Trophoblast cell (in vitro differentiated cells and primary cell): ENCODE data around the gene FSD2.
A peak's percentile ranks its signal among the peaks of the same experiment; 100 is the strongest.

Source experiments
- DNase-seq, 2 donors: peaks; one replicate each; pipeline ENCODE4 v3.0.0-alpha.2; 2016
- H2AFZ ChIP-seq: 2 replicates; pipeline ENCODE4 v1.6.1; 2013; ENCODE audit warnings: low read length, moderate library complexity, mild to moderate bottlenecking; ENCODE audit not compliant: insufficient read depth, poor library complexity
- H2AK5ac ChIP-seq: 2 replicates; pipeline ENCODE4 v1.6.1; 2013; ENCODE audit warnings: mild to moderate bottlenecking, low read length
- H2BK120ac ChIP-seq: 2 replicates; pipeline ENCODE4 v1.6.1; 2013; ENCODE audit warnings: low read length, mild to moderate bottlenecking, moderate library complexity; ENCODE audit not compliant: insufficient read depth, poor library complexity
- H2BK12ac ChIP-seq: 2 replicates; pipeline ENCODE4 v1.6.1; 2013; ENCODE audit warnings: mild to moderate bottlenecking, low read length, moderate library complexity
- H2BK5ac ChIP-seq: 2 replicates; pipeline ENCODE4 v1.6.1; 2013; ENCODE audit warnings: low read length, low read depth, moderate library complexity, mild to moderate bottlenecking; ENCODE audit not compliant: poor library complexity
- H3K14ac ChIP-seq: 2 replicates; pipeline ENCODE4 v1.6.1; 2013; ENCODE audit warnings: mild to moderate bottlenecking, low read length
- H3K18ac ChIP-seq: 2 replicates; pipeline ENCODE4 v1.6.1; 2013; ENCODE audit warnings: mild to moderate bottlenecking, low read length
- H3K23ac ChIP-seq: 2 replicates; pipeline ENCODE4 v1.6.1; 2013; ENCODE audit warnings: low read length
- H3K27ac ChIP-seq: 2 replicates; pipeline ENCODE4 v1.5.1; 2013; ENCODE audit warnings: low read depth, mild to moderate bottlenecking, inconsistent platforms, low read length, moderate library complexity
- H3K27me3 ChIP-seq: 2 replicates; pipeline ENCODE4 v1.6.1; 2013; ENCODE audit warnings: inconsistent platforms, mild to moderate bottlenecking, low read length, moderate library complexity; ENCODE audit not compliant: insufficient read depth
- H3K36me3 ChIP-seq, 2 experiments: 1 replicate in 1 of 2; 2 replicates in 1 of 2; pipeline ENCODE4 v1.6.1; 2013; ENCODE audit warnings: low read length in 2 of 2, mild to moderate bottlenecking in 2 of 2, moderate library complexity in 1 of 2; ENCODE audit not compliant: insufficient read depth in 2 of 2, control insufficient read depth in 1 of 2
- H3K4ac ChIP-seq: 2 replicates; pipeline ENCODE4 v1.6.1; 2013; ENCODE audit warnings: low read depth, mild to moderate bottlenecking, low read length, moderate library complexity
- H3K4me1 ChIP-seq, 2 experiments: 1 replicate in 1 of 2; 2 replicates in 1 of 2; pipeline ENCODE4 v1.6.1; 2013; ENCODE audit warnings: low read length in 2 of 2, mild to moderate bottlenecking in 2 of 2, moderate library complexity in 1 of 2; ENCODE audit not compliant: insufficient read depth in 2 of 2, control insufficient read depth in 1 of 2
- H3K4me2 ChIP-seq: 2 replicates; pipeline ENCODE4 v1.6.1; 2013; ENCODE audit warnings: inconsistent platforms, mild to moderate bottlenecking, low read length, moderate library complexity
- H3K4me3 ChIP-seq: 2 replicates; pipeline ENCODE4 v1.5.1; 2013; ENCODE audit warnings: mild to moderate bottlenecking, low read depth, low read length, inconsistent platforms
- H3K79me1 ChIP-seq: one replicate; pipeline ENCODE4 v1.6.1; 2013; ENCODE audit warnings: low read length
- H3K79me2 ChIP-seq: 2 replicates; pipeline ENCODE4 v1.6.1; 2013; ENCODE audit warnings: low read length, mild to moderate bottlenecking; ENCODE audit not compliant: control insufficient read depth, insufficient read depth, poor library complexity
- H3K9ac ChIP-seq: 2 replicates; pipeline ENCODE4 v1.6.1; 2013; ENCODE audit warnings: mild to moderate bottlenecking, low read length
- H3K9me3 ChIP-seq: 2 replicates; pipeline ENCODE4 v1.6.1; 2013; ENCODE audit warnings: low read depth, mild to moderate bottlenecking, control low read depth, inconsistent platforms, low read length; ENCODE audit not compliant: insufficient read depth
- H4K12ac ChIP-seq: 2 replicates; pipeline ENCODE4 v1.6.1; 2013; ENCODE audit warnings: low read depth, mild to moderate bottlenecking, low read length, moderate library complexity
- H4K8ac ChIP-seq: 2 replicates; pipeline ENCODE4 v1.6.1; 2013; ENCODE audit warnings: low read depth, mild to moderate bottlenecking, low read length, moderate library complexity
- H4K91ac ChIP-seq: one replicate; pipeline ENCODE4 v1.6.1; 2013; ENCODE audit warnings: low read depth, mild to moderate bottlenecking, low read length, moderate library complexity
- WGBS: extraction: QIAGEN DNeasy Blood & Tissue Kit; methylation state at CpG from one replicate; pipeline ENCODE4 v1.1.7; 2013; ENCODE audit warnings: missing lambda C conversion rate; ENCODE audit not compliant: insufficient read length, insufficient coverage; ENCODE audit errors: extremely low coverage; 5-methylcytosine and 5-hydroxymethylcytosine counted together

FSD2 gene

DNA sequence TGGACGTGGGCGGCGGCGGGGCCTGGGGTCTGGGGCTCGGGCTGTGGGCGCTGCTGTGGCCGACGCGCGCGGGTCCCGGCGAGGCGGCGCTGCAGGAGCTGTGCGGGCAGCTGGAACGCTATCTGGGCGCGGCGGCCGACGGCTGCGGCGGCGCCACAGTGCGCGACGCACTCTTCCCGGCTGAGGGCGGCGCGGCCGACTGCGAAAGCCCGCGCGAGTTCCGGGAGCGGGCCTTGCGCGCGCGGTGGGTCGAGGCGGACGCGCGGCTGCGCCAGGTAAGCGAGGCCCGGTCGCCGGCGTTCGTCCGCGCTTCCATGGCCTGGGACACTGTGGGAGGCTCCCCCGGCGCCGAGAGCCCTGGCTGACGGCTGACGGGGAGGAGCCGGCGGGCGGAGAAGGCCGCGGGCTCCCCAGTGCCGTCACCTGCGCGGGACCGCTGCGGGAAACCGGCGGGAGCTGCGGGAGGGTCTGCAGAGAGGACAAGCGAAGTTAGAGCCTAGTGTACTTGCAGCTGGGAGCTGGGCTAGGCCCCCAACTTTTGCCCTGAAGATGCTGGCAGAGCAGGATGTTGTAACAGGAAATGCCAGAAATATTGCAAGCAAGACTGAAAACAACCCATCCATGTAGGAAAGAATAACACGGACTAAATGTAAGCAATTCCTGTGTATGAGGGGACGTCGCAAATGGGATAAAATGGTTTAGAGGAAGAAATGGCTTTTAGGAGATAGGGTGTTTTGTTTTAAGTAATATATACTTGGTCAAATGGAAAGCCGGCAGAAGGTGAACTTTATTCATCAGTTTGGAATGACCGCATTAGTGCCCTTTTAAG is 4.4 kb upstream of the FSD2 start:
- Histone ChIP-seq H3K14ac (peak overlapping the region; percentile 65), H3K79me1 (peaks cover 9% of the 10 kb centered on the region), H3K27me3 (no peaks in the 10 kb centered on the region), H3K79me2 (peaks cover 4% of the 10 kb centered on the region), H3K9me3 (no peaks in the 10 kb centered on the region), H3K4me1 (no peaks in the 10 kb centered on the region), H2AK5ac (no peak overlapping the region), H3K36me3 (peaks cover 5 to 6% of the 10 kb centered on the region in 2 experiments), H2AFZ (peak overlapping the region; percentile 6), H3K27ac (peak overlapping the region; percentile 92), H2BK5ac (peak overlapping the region; percentile 77), H2BK12ac (no peak overlapping the region), H3K9ac (peak overlapping the region; percentile 95), H3K23ac (no peak overlapping the region), H2BK120ac (peak overlapping the region; percentile 5), H3K18ac (peak overlapping the region; percentile 64), H4K12ac (peak overlapping the region; percentile 2), H3K4me2 (peak overlapping the region; percentile 76), H4K91ac (peak overlapping the region; percentile 82), H3K4ac (peak overlapping the region; percentile 13), H3K4me3 (peak overlapping the region; percentile 100), H4K8ac (peak overlapping the region; percentile 43)
- WGBS: no CpG with 5 or more reads among the region's 81 CpGs
- DNase-seq: peak; percentile 33 to 68

- Histone ChIP-seq H2BK5ac (peak within 1 kb of the TSS; percentile 77), H3K23ac (no peak within 1 kb of the TSS), H3K27ac (peak within 1 kb of the TSS; percentile 92), H2BK12ac (no peak within 1 kb of the TSS), H4K12ac (peak within 1 kb of the TSS; percentile 2), H3K79me2 (peaks cover 4% of the 10 kb centered on the region), H3K4me3 (peak within 1 kb of the TSS; percentile 100), H3K27me3 (no peaks in the 10 kb centered on the region), H3K18ac (peak within 1 kb of the TSS; percentile 64), H3K4ac (peak within 1 kb of the TSS; percentile 13), H2AFZ (peak within 1 kb of the TSS; percentile 6), H3K36me3 (peaks cover 5 to 6% of the 10 kb centered on the region in 2 experiments), H4K91ac (peak within 1 kb of the TSS; percentile 82), H3K9ac (peak within 1 kb of the TSS; percentile 95), H3K79me1 (peaks cover 9% of the 10 kb centered on the region), H2AK5ac (no peak within 1 kb of the TSS), H4K8ac (peak within 1 kb of the TSS; percentile 43), H3K14ac (peak within 1 kb of the TSS; percentile 65), H3K4me2 (peak within 1 kb of the TSS; percentile 76), H2BK120ac (peak within 1 kb of the TSS; percentile 5), H3K9me3 (no peaks in the 10 kb centered on the region), H3K4me1 (no peaks in the 10 kb centered on the region)
- WGBS: no CpG with 5 or more reads among the region's 67 CpGs
- peak; percentile 98 to 99 for DNase-seq
Observed at GRCh38 chr15:82809308-82810060, 3.6 kb upstream of the FSD2 start, which contains the start of gene WHAMM. TSS of gene WHAMM (plus strand) at chr15:82809628. CDS start at chr15:82809727, 99 bp downstream.

DNA sequence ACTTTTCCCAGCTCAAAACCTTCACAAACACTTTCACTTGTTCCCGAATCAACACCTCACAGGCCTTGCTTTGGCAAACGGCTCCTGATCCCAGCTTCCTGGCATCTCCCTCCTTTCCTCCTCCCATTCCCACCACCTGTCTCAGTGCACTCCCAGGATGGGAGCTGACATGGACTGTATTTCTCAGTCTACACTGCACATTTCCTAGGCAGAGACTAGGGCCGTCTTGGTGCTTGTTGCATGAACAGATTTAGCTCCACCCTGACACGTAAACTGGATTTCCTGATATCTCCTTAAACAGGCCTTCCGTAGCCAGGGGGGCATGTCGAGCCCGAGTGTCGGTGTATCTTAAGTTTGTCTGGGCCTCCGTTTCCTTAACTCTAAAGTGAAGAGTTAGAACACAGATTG is 2.8 kb upstream of the FSD2 start:
- no peak overlapping the region for H3K23ac ChIP-seq
- no peaks in the 10 kb centered on the region for H3K27me3 ChIP-seq
- H2BK5ac ChIP-seq: no peak overlapping the region
- no peak overlapping the region for H4K8ac ChIP-seq
- peak overlapping the region; percentile 76 for H3K4me2 ChIP-seq
- no peaks in the 10 kb centered on the region for H3K4me1 ChIP-seq
- H3K27ac ChIP-seq: no peak overlapping the region
- H2BK12ac ChIP-seq: no peak overlapping the region
- no CpG with 5 or more reads among the region's 9 CpGs for WGBS
- H4K12ac ChIP-seq: no peak overlapping the region
- no peak overlapping the region for H3K18ac ChIP-seq
- DNase-seq: no peak
- no peaks in the 10 kb centered on the region for H3K9me3 ChIP-seq
- H3K79me2 ChIP-seq: peaks cover 4% of the 10 kb centered on the region
- no peak overlapping the region for H3K9ac ChIP-seq
- peaks cover 1 to 3% of the 10 kb centered on the region in 2 experiments for H3K36me3 ChIP-seq
- peak overlapping the region; percentile 5 for H2AFZ ChIP-seq
- H3K14ac ChIP-seq: no peak overlapping the region
- no peak overlapping the region for H3K4me3 ChIP-seq
- no peak overlapping the region for H2AK5ac ChIP-seq
- H3K4ac ChIP-seq: no peak overlapping the region
- no peak overlapping the region for H4K91ac ChIP-seq
- no peak overlapping the region for H2BK120ac ChIP-seq
- H3K79me1 ChIP-seq: peaks cover 9% of the 10 kb centered on the region

- Histone ChIP-seq H3K27me3 (no peaks in the 10 kb centered on the region), H4K91ac (no peak overlapping the region), H3K9ac (no peak overlapping the region), H3K79me1 (peaks cover 9% of the 10 kb centered on the region), H2AFZ (no peak overlapping the region), H3K36me3 (peaks cover 0 to 2% of the 10 kb centered on the region in 2 experiments), H3K27ac (no peak overlapping the region), H3K4me1 (no peaks in the 10 kb centered on the region), H4K12ac (no peak overlapping the region), H2BK12ac (no peak overlapping the region), H2AK5ac (no peak overlapping the region), H3K4me2 (no peak overlapping the region), H3K9me3 (no peaks in the 10 kb centered on the region), H4K8ac (no peak overlapping the region), H3K79me2 (peaks cover 4% of the 10 kb centered on the region), H3K14ac (no peak overlapping the region), H3K23ac (no peak overlapping the region), H2BK120ac (no peak overlapping the region), H3K18ac (no peak overlapping the region), H3K4me3 (no peak overlapping the region), H2BK5ac (no peak overlapping the region), H3K4ac (no peak overlapping the region)
- DNase-seq: no peak
- WGBS: no CpG with 5 or more reads among the region's 11 CpGs
Observed at GRCh38 chr15:82807920-82808633, 2.2 kb upstream of the FSD2 start.
